HepG2 (cell line): ENCODE results near the gene PRM3. TPM values are rescaled to one million over a fixed set of nuclear protein-coding genes. Genes with fewer than 3 reads are reported as not detected.
A peak's percentile ranks its signal among the peaks of the same experiment; 100 is the strongest.

ENCODE experiments used
- AHR ChIP-seq: IDR thresholded peaks from 2 replicates; pipeline ENCODE4 v1.6.1; 2018; ENCODE audit warnings: missing genetic modification reagents, missing compliant biosample characterization
- CEBPG ChIP-seq: IDR thresholded peaks from 2 replicates; pipeline ENCODE4 v1.6.1; 2016
- DR1 ChIP-seq: sonication (generic); formaldehyde crosslinking; IDR thresholded peaks from 2 replicates; pipeline ENCODE4 v1.8.0; 2021; ENCODE audit warnings: mild to moderate bottlenecking, missing genetic modification reagents, inconsistent platforms
- FLYWCH1 ChIP-seq: sonication (generic); formaldehyde crosslinking; IDR thresholded peaks from 2 replicates; pipeline ENCODE4 v1.8.1; 2023; ENCODE audit warnings: mild to moderate bottlenecking, missing genetic modification reagents
- FOXM1 ChIP-seq: sonication (generic); formaldehyde crosslinking; IDR thresholded peaks from 2 replicates; pipeline ENCODE4 v1.5.0; 2020; ENCODE audit warnings: missing genetic modification reagents
- GMEB2 ChIP-seq: IDR thresholded peaks from 2 replicates; pipeline ENCODE4 v1.6.1; 2016; ENCODE audit warnings: missing biosample characterization, missing genetic modification reagents, low read depth
- GTF3A ChIP-seq: sonication (generic); formaldehyde crosslinking; conservative IDR thresholded peaks from 2 replicates; pipeline ENCODE4 v1.4.0; 2020; ENCODE audit warnings: mild to moderate bottlenecking, missing genetic modification reagents
- KDM1A ChIP-seq: IDR thresholded peaks from 2 replicates; pipeline ENCODE4 v1.6.1; 2016; ENCODE audit warnings: missing compliant biosample characterization
- RBFOX2 ChIP-seq: fragments of 200-400 bp; formaldehyde crosslinking; IDR thresholded peaks from 2 replicates; pipeline ENCODE4 v1.6.1; 2017; ENCODE audit warnings: low read depth, mild to moderate bottlenecking, low read length
- SAP130 ChIP-seq: IDR thresholded peaks from 2 replicates; pipeline ENCODE4 v1.6.1; 2016; ENCODE audit warnings: low read depth
- SMARCC2 ChIP-seq: fragments of 450-650 bp; IDR thresholded peaks from 2 replicates; pipeline ENCODE4 v1.6.1; 2017; ENCODE audit warnings: antibody characterized with exemption, mild to moderate bottlenecking
- SUZ12 ChIP-seq: fragments of 150-350 bp; IDR thresholded peaks from 2 replicates; pipeline ENCODE4 v1.6.1; 2014; ENCODE audit warnings: low read depth, low read length
- XRCC5 ChIP-seq: fragments of 200-400 bp; formaldehyde crosslinking; optimal IDR thresholded peaks from 2 replicates; pipeline ENCODE3; 2017; ENCODE audit warnings: mild to moderate bottlenecking, low read length
- ZBTB33 ChIP-seq: sonication (generic); formaldehyde crosslinking; IDR thresholded peaks from 2 replicates; pipeline ENCODE4 v1.4.0; 2020; ENCODE audit warnings: missing genetic modification reagents
- ZBTB46 ChIP-seq: sonication (generic); formaldehyde crosslinking; IDR thresholded peaks from 2 replicates; pipeline ENCODE4 v1.4.0; 2020; ENCODE audit warnings: mild to moderate bottlenecking, missing genetic modification reagents, borderline replicate concordance
- ZMYM3 ChIP-seq: sonication (generic); formaldehyde crosslinking; IDR thresholded peaks from 2 replicates; pipeline ENCODE4 v1.5.1; 2020; ENCODE audit warnings: mild to moderate bottlenecking, missing genetic modification reagents
- ZNF12 ChIP-seq: sonication (generic); formaldehyde crosslinking; IDR thresholded peaks from 2 replicates; pipeline ENCODE4 v1.5.0; 2020; ENCODE audit warnings: missing genetic modification reagents
- ZNF281 ChIP-seq: sonication (generic); formaldehyde crosslinking; IDR thresholded peaks from 2 replicates; pipeline ENCODE4 v1.4.0; 2020; ENCODE audit warnings: missing genetic modification reagents, borderline replicate concordance
- ZNF335 ChIP-seq: sonication (generic); formaldehyde crosslinking; IDR thresholded peaks from 2 replicates; pipeline ENCODE4 v1.4.0; 2020; ENCODE audit warnings: missing genetic modification reagents
- ZNF619 ChIP-seq: sonication (generic); formaldehyde crosslinking; IDR thresholded peaks from 2 replicates; pipeline ENCODE4 v1.4.0; 2020; ENCODE audit warnings: mild to moderate bottlenecking, missing genetic modification reagents
- ZNF672 ChIP-seq: sonication (generic); formaldehyde crosslinking; IDR thresholded peaks from 2 replicates; pipeline ENCODE4 v1.8.1; 2022; ENCODE audit warnings: missing genetic modification reagents
- ZNF724P ChIP-seq: sonication (generic); formaldehyde crosslinking; IDR thresholded peaks from 2 replicates; pipeline ENCODE4 v1.8.0; 2022; ENCODE audit warnings: missing genetic modification reagents, borderline replicate concordance
- ZNF878 ChIP-seq: sonication (generic); formaldehyde crosslinking; IDR thresholded peaks from 2 replicates; pipeline ENCODE4 v1.8.1; 2023; ENCODE audit warnings: mild to moderate bottlenecking, missing genetic modification reagents, moderate library complexity
- polyA plus RNA-seq, 8 experiments: library from polyadenylated mRNA; depleted of rRNA in 3 of 8; stranded (reverse) in 7 of 8; unstranded in 1 of 8; fragments of >200 nt; fragmentation: Illumina TruSeq in 4 of 8; extraction: Trizol in 4 of 8; gene quantifications; 2 replicates each; pipeline versions ENCODE4 v1.2.1 to v1.2.3, GENCODE V29; 2011 to 2016; ENCODE audit warnings: low read depth in 4 of 8, missing spikeins in 1 of 8, mixed read lengths in 1 of 8; ENCODE audit not compliant: insufficient read depth in 1 of 8
- total RNA-seq, 5 experiments: library from RNA; depleted of rRNA; stranded (reverse); fragments of >200 nt; fragmentation: Illumina TruSeq; extraction: Trizol; gene quantifications; 2 replicates each; pipeline ENCODE4 v1.2.3, GENCODE V29; 2016; ENCODE audit warnings: low read depth in 1 of 5

PRM3 gene
- total and polyA plus RNA-seq, 2 of the 13 experiments (the other 11 are each of a cell fraction or from before 2014, with no cell fraction given): not detected

- 0 out of 2 replicates have a peak, but pooled peaks have one; percentile 11 for TF ChIP-seq KDM1A (CRISPR knock-in tag)
- TF ChIP-seq ZBTB46 (CRISPR knock-in tag): no peak
- 0 out of 2 replicates have a peak, but pooled peaks have one; percentile 15 for TF ChIP-seq ZMYM3
- peak; percentile 63 for TF ChIP-seq XRCC5
- no peak for TF ChIP-seq ZNF335
- peak; percentile 89; the same call in 1 of the 2 replicates for TF ChIP-seq ZBTB33 (CRISPR knock-in tag)
- TF ChIP-seq GMEB2 (CRISPR knock-in tag): no peak
- TF ChIP-seq GTF3A (CRISPR knock-in tag): no peak
- TF ChIP-seq FLYWCH1 (CRISPR knock-in tag): no peak
- TF ChIP-seq DR1 (CRISPR knock-in tag): no peak
- 0 out of 2 replicates have a peak, but pooled peaks have one; percentile 71 for TF ChIP-seq ZNF878 (CRISPR knock-in tag)
- no peak for TF ChIP-seq ZNF12
- TF ChIP-seq ZNF281 (CRISPR knock-in tag): no peak
- no peak for TF ChIP-seq ZNF672 (CRISPR knock-in tag)
- TF ChIP-seq SMARCC2: no peak
- TF ChIP-seq SAP130 (CRISPR knock-in tag): no peak
- peak; percentile 65 for TF ChIP-seq RBFOX2
- no peak for TF ChIP-seq FOXM1
- no peak for TF ChIP-seq SUZ12
- TF ChIP-seq ZNF619 (CRISPR knock-in tag): no peak
- TF ChIP-seq AHR: 0 out of 2 replicates have a peak, but pooled peaks have one; percentile 30
- no peak for TF ChIP-seq ZNF724P (CRISPR knock-in tag)
- TF ChIP-seq CEBPG (CRISPR knock-in tag): no peak
Observed at GRCh38 chr16:11251525-11252481, 21.6 kb downstream of the PRM3 start (continued).
